HepG2 (cell line): ENCODE data around the gene NCS1. TPM values are rescaled to one million over a fixed set of nuclear protein-coding genes. Genes with fewer than 3 reads are reported as not detected.

Source experiments
- CEBPB ChIP-seq: IDR thresholded peaks from 2 replicates; pipeline ENCODE4 v1.6.1; 2011; ENCODE audit warnings: low read depth, low read length, improper control_type of control experiment, borderline replicate concordance
- ELF1 ChIP-seq: sonication (generic); formaldehyde crosslinking; IDR thresholded peaks from 2 replicates; pipeline ENCODE4 v1.4.0; 2020; ENCODE audit warnings: missing genetic modification reagents
- GATAD2A ChIP-seq: IDR thresholded peaks from 2 replicates; pipeline ENCODE4 v1.6.1; 2016
- HCFC1 ChIP-seq: fragments of 150-350 bp; IDR thresholded peaks from 2 replicates; pipeline ENCODE4 v1.6.1; 2014; ENCODE audit warnings: low read depth, low read length
- MYC ChIP-seq: sonication (generic); formaldehyde crosslinking; IDR thresholded peaks from 2 replicates; pipeline ENCODE4 v1.9.0; 2021; ENCODE audit warnings: missing genetic modification reagents, borderline replicate concordance
- NFYC ChIP-seq: IDR thresholded peaks from 2 replicates; pipeline ENCODE4 v1.6.1; 2016; ENCODE audit warnings: missing genetic modification reagents, missing compliant biosample characterization
- RAD51 ChIP-seq: fragments of 450-650 bp; IDR thresholded peaks from 2 replicates; pipeline ENCODE4 v1.6.1; 2016; ENCODE audit warnings: borderline replicate concordance
- RXRB ChIP-seq: IDR thresholded peaks from 2 replicates; pipeline ENCODE4 v1.6.1; 2016; ENCODE audit warnings: borderline replicate concordance, missing genetic modification reagents, missing compliant biosample characterization
- SAP130 ChIP-seq: IDR thresholded peaks from 2 replicates; pipeline ENCODE4 v1.6.1; 2016; ENCODE audit warnings: low read depth
- THAP11 ChIP-seq: IDR thresholded peaks from 2 replicates; pipeline ENCODE4 v1.6.1; 2016; ENCODE audit warnings: missing biosample characterization, missing genetic modification reagents
- ZNF570 ChIP-seq: sonication (generic); formaldehyde crosslinking; IDR thresholded peaks from 2 replicates; pipeline ENCODE4 v1.4.0; 2020; ENCODE audit warnings: mild to moderate bottlenecking, missing genetic modification reagents, borderline replicate concordance
- ZNF720 ChIP-seq: sonication (generic); formaldehyde crosslinking; IDR thresholded peaks from 2 replicates; pipeline ENCODE4 v1.4.0; 2020; ENCODE audit warnings: missing genetic modification reagents
- polyA plus RNA-seq, 8 experiments: library from polyadenylated mRNA; depleted of rRNA in 3 of 8; stranded (reverse) in 7 of 8; unstranded in 1 of 8; fragments of >200 nt; fragmentation: Illumina TruSeq in 4 of 8; extraction: Trizol in 4 of 8; gene quantifications; 2 replicates each; pipeline versions ENCODE4 v1.2.1 to v1.2.3, GENCODE V29; 2011 to 2016; ENCODE audit warnings: low read depth in 4 of 8, missing spikeins in 1 of 8, mixed read lengths in 1 of 8; ENCODE audit not compliant: insufficient read depth in 1 of 8
- total RNA-seq, 5 experiments: library from RNA; depleted of rRNA; stranded (reverse); fragments of >200 nt; fragmentation: Illumina TruSeq; extraction: Trizol; gene quantifications; 2 replicates each; pipeline ENCODE4 v1.2.3, GENCODE V29; 2016; ENCODE audit warnings: low read depth in 1 of 5
- TF ChIP-seq, protein P1 (sequence below): sonication (generic); formaldehyde crosslinking; IDR thresholded peaks from 2 replicates; pipeline ENCODE4 v1.8.0; 2023; ENCODE audit warnings: mild to moderate bottlenecking, missing genetic modification reagents
- TF ChIP-seq, protein P2 (sequence below): sonication (generic); formaldehyde crosslinking; IDR thresholded peaks from 2 replicates; pipeline ENCODE4 v1.8.1; 2023; ENCODE audit warnings: missing genetic modification reagents, inconsistent platforms, borderline replicate concordance
- TF ChIP-seq, protein P3 (sequence below), 2 experiments: sonication (generic) in 1 of 2; formaldehyde crosslinking in 1 of 2; IDR thresholded peaks; 2 replicates each; pipeline versions ENCODE4 v1.5.1 to v1.6.1; 2011 to 2020; ENCODE audit warnings: borderline replicate concordance in 1 of 2, low read depth in 1 of 2, low read length in 1 of 2, mild to moderate bottlenecking in 1 of 2, missing genetic modification reagents in 1 of 2, moderate library complexity in 1 of 2
- TF ChIP-seq, protein P4 (sequence below): sonication (generic); formaldehyde crosslinking; IDR thresholded peaks from 2 replicates; pipeline ENCODE4 v1.4.0; 2020; ENCODE audit warnings: missing genetic modification reagents, mild to moderate bottlenecking, borderline replicate concordance
- TF ChIP-seq, protein P5 (sequence below): fragments of 450-650 bp; IDR thresholded peaks from 2 replicates; pipeline ENCODE4 v1.6.1; 2016
- TF ChIP-seq, protein P6 (sequence below): sonication (generic); formaldehyde crosslinking; IDR thresholded peaks from 2 replicates; pipeline ENCODE4 v1.4.0; 2020; ENCODE audit warnings: missing genetic modification reagents

The NCS1 gene
- total and polyA plus RNA-seq, 2 of the 13 experiments (the other 11 are each of a cell fraction or from before 2014, with no cell fraction given) = 4.7 to 6.1 TPM

DNA sequence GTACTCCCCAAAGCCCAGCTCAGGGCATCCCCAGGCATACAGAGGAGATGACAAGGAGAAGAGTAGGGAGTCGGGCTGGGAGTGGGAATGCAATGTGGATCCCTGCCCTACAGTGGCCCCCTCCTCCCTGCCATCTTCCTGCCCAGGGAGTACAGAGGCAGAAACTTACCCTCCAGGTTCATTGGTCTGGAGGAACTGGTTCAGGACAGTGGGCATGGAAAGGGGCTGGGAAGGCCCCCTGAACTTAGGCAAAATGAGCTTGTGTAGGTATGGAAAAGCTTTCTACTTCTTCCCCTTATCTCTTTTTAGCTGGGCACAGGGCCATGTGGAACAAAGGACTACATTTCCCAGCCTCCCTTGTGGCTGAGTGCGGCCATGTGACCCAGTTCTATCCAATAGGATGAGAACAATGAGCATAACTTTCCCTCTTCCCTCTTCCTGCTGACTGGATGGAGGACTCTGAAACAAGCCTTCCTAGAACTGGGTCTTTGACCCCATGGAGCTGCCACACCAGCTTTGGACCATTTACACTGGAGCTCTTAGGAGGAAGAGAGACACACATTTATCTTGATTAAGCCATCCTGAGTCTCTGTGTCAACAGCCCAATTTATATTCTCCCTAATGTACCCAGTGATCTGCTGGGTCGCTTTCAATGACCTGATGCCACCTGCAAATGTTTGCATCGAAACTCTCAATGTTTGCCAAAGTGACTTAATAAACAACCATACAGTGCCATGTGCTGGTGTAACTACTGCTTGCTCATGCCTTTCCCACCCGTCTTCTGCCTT is 68.4 kb downstream of the NCS1 start (continued):
- peak; percentile 13; the same call in 1 of the 2 replicates for TF ChIP-seq SAP130 (CRISPR knock-in tag)
- TF ChIP-seq, protein P1, sequence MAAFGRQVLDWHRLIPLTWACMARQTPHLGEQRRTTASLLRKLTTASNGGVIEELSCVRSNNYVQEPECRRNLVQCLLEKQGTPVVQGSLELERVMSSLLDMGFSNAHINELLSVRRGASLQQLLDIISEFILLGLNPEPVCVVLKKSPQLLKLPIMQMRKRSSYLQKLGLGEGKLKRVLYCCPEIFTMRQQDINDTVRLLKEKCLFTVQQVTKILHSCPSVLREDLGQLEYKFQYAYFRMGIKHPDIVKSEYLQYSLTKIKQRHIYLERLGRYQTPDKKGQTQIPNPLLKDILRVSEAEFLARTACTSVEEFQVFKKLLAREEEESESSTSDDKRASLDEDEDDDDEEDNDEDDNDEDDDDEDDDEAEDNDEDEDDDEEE = no peak
- TF ChIP-seq, protein P2, sequence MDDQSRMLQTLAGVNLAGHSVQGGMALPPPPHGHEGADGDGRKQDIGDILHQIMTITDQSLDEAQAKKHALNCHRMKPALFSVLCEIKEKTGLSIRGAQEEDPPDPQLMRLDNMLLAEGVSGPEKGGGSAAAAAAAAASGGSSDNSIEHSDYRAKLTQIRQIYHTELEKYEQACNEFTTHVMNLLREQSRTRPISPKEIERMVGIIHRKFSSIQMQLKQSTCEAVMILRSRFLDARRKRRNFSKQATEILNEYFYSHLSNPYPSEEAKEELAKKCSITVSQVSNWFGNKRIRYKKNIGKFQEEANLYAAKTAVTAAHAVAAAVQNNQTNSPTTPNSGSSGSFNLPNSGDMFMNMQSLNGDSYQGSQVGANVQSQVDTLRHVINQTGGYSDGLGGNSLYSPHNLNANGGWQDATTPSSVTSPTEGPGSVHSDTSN (CRISPR knock-in tag) = no peak
- peak; percentile 52 for TF ChIP-seq RAD51
- TF ChIP-seq THAP11 (CRISPR knock-in tag) = peak; percentile 99
- TF ChIP-seq, protein P3, sequence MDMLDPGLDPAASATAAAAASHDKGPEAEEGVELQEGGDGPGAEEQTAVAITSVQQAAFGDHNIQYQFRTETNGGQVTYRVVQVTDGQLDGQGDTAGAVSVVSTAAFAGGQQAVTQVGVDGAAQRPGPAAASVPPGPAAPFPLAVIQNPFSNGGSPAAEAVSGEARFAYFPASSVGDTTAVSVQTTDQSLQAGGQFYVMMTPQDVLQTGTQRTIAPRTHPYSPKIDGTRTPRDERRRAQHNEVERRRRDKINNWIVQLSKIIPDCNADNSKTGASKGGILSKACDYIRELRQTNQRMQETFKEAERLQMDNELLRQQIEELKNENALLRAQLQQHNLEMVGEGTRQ (IDR thresholded peaks at IDR 0.05; ENCODE audit: low read depth, low read length) = peak; percentile 94
- TF ChIP-seq, protein P3 (CRISPR knock-in tag; IDR thresholded peaks at IDR 0.05; ENCODE audit: borderline replicate concordance) = peak; percentile 98; the same call in 1 of the 2 replicates
- TF ChIP-seq RXRB (CRISPR knock-in tag) = peak; percentile 52; the same call in 1 of the 2 replicates
- TF ChIP-seq CEBPB = no peak
- TF ChIP-seq, protein P4, sequence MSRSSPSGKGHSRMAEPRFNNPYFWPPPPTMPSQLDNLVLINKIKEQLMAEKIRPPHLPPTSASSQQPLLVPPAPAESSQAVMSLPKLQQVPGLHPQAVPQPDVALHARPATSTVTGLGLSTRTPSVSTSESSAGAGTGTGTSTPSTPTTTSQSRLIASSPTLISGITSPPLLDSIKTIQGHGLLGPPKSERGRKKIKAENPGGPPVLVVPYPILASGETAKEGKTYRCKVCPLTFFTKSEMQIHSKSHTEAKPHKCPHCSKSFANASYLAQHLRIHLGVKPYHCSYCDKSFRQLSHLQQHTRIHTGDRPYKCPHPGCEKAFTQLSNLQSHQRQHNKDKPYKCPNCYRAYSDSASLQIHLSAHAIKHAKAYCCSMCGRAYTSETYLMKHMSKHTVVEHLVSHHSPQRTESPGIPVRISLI (CRISPR knock-in tag) = no peak
- 0 out of 2 replicates have a peak, but pooled peaks have one; percentile 23 for TF ChIP-seq MYC (CRISPR knock-in tag)
- TF ChIP-seq, protein P5, sequence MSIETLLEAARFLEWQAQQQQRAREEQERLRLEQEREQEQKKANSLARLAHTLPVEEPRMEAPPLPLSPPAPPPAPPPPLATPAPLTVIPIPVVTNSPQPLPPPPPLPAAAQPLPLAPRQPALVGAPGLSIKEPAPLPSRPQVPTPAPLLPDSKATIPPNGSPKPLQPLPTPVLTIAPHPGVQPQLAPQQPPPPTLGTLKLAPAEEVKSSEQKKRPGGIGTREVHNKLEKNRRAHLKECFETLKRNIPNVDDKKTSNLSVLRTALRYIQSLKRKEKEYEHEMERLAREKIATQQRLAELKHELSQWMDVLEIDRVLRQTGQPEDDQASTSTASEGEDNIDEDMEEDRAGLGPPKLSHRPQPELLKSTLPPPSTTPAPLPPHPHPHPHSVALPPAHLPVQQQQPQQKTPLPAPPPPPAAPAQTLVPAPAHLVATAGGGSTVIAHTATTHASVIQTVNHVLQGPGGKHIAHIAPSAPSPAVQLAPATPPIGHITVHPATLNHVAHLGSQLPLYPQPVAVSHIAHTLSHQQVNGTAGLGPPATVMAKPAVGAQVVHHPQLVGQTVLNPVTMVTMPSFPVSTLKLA = peak; percentile 30; the same call in 1 of the 2 replicates
- peak; percentile 83 for TF ChIP-seq HCFC1
- TF ChIP-seq NFYC (CRISPR knock-in tag) = peak; percentile 92
- TF ChIP-seq ZNF720 (CRISPR knock-in tag) = no peak
- TF ChIP-seq ZNF570 = no peak
- TF ChIP-seq, protein P6, sequence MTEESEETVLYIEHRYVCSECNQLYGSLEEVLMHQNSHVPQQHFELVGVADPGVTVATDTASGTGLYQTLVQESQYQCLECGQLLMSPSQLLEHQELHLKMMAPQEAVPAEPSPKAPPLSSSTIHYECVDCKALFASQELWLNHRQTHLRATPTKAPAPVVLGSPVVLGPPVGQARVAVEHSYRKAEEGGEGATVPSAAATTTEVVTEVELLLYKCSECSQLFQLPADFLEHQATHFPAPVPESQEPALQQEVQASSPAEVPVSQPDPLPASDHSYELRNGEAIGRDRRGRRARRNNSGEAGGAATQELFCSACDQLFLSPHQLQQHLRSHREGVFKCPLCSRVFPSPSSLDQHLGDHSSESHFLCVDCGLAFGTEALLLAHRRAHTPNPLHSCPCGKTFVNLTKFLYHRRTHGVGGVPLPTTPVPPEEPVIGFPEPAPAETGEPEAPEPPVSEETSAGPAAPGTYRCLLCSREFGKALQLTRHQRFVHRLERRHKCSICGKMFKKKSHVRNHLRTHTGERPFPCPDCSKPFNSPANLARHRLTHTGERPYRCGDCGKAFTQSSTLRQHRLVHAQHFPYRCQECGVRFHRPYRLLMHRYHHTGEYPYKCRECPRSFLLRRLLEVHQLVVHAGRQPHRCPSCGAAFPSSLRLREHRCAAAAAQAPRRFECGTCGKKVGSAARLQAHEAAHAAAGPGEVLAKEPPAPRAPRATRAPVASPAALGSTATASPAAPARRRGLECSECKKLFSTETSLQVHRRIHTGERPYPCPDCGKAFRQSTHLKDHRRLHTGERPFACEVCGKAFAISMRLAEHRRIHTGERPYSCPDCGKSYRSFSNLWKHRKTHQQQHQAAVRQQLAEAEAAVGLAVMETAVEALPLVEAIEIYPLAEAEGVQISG (CRISPR knock-in tag) = peak; percentile 30; the same call in 1 of the 2 replicates
- peak; percentile 90 for TF ChIP-seq ELF1 (CRISPR knock-in tag)
- no peak for TF ChIP-seq GATAD2A (CRISPR knock-in tag)
